GM18505 (cell line): ENCODE data around the gene CD72.

Experiments
- ATAC-seq: cut with Tn5 transposase; IDR thresholded peaks from one replicate; pipeline ENCODE4 v1.9.1; 2021; ENCODE audit not compliant: unreplicated experiment
- POLR2A ChIP-seq: IDR thresholded peaks from 4 replicates; pipeline ENCODE4 v1.6.1; 2011; ENCODE audit warnings: borderline replicate concordance; ENCODE audit not compliant: insufficient read depth, insufficient read length; ENCODE audit errors: extremely low read depth

The CD72 gene, protein sequence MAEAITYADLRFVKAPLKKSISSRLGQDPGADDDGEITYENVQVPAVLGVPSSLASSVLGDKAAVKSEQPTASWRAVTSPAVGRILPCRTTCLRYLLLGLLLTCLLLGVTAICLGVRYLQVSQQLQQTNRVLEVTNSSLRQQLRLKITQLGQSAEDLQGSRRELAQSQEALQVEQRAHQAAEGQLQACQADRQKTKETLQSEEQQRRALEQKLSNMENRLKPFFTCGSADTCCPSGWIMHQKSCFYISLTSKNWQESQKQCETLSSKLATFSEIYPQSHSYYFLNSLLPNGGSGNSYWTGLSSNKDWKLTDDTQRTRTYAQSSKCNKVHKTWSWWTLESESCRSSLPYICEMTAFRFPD

DNA sequence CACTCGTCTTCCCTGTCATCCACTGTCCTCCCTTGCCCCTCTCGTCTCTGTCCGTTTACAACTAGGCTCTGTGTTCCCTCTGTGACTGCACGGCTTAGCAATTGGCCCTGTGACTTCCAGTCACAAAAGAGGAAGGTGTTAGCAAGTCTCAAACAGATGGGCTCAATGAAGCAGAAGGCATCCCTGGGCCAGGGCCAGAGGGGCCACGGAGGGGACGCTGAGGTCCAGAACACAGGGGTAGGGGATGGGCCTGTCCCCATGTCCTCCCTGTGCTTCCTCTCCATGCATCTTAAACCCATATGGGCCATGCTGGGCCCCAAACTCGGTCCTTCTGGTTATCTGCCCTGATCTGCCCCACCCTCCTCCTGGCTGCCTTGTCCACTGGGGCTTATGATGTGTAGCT lies at the start of gene CD72:
Gene CD72, minus strand, starts transcription at position 89 of the 403 bp plus-strand sequence. CDS start 110 bp downstream, outside the sequence.
- peak; percentile 46 for TF ChIP-seq POLR2A
- ATAC-seq, result no peak

DNA sequence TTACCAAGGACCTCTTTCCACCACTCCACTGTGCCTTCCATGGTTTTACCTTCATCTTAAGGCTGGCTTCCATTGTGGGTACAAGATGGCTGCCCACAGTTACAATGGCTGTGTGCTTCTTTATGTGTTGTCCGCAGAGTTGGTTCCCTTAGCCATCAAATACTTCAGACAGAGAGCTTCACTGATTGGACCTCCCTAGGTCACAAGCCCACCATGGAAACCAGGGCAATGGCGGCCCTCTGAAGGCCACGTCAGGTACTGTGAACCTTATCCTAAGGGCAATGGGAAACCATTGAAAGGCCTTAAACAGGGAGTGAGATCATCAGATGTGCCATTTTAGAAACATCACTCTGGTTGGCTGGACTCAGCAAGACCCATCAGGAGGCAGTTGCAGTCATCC lies 49.7 kb upstream of the CD72 start:
- no peak for ATAC-seq
- TF ChIP-seq POLR2A, result no peak

DNA sequence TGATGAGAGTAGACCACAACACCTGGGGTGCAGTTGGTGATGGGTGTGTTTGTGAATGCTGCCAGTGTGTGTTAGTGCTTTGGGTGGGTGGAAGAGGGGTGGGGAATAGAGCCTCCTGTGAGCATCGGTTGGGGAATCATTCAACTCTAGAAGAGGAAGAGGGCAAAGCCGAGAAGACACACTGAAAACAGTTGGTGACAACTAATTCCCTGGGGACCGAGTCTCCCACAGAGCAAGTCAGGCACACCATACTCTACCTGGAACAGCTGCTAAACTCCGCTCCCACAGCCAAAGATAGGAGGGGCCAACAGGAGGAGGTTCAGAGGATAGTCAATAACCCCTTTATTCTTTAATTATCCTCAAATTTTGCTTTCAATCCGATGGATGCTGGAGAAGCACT lies 48.3 kb upstream of the CD72 start:
- TF ChIP-seq POLR2A, result no peak
- ATAC-seq, result no peak

DNA sequence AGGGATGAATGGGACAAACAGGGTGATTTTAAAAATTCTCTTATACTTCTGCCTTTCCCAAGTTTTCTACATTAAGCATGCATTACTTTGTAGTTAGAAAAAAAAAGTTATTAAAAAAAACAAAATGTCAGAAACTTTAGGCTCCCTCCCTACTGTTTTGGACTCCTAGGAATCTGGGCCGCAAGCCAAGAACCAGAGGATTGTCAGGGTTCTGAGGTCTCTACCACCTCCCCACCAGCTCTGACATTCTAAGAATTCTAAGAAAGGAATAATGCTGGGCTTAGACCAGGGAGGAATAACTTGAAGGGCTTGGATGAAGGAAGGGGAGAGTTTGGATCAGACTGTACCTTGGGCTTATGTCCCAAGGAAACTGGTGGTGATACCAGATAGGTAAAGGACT lies 47.8 kb upstream of the CD72 start:
- no peak for TF ChIP-seq POLR2A
- ATAC-seq, result no peak

DNA sequence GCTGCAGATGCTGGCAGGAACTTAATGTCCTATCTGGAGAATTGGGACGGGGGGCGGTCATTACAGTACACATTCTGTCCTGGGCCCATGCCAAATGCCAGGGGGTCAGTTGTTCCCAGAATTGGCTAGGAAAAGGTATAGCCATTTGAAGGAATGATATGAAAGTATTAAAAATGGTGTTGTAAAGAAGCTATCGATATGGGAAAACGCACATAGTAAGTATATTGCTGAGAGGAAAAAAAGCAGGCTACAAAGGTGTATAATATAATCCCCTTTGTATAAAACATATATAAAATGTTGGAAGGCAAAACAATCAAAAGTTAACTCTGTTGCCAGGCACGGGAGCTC lies 47.2 kb upstream of the CD72 start:
- TF ChIP-seq POLR2A, result no peak
- ATAC-seq, result no peak

DNA sequence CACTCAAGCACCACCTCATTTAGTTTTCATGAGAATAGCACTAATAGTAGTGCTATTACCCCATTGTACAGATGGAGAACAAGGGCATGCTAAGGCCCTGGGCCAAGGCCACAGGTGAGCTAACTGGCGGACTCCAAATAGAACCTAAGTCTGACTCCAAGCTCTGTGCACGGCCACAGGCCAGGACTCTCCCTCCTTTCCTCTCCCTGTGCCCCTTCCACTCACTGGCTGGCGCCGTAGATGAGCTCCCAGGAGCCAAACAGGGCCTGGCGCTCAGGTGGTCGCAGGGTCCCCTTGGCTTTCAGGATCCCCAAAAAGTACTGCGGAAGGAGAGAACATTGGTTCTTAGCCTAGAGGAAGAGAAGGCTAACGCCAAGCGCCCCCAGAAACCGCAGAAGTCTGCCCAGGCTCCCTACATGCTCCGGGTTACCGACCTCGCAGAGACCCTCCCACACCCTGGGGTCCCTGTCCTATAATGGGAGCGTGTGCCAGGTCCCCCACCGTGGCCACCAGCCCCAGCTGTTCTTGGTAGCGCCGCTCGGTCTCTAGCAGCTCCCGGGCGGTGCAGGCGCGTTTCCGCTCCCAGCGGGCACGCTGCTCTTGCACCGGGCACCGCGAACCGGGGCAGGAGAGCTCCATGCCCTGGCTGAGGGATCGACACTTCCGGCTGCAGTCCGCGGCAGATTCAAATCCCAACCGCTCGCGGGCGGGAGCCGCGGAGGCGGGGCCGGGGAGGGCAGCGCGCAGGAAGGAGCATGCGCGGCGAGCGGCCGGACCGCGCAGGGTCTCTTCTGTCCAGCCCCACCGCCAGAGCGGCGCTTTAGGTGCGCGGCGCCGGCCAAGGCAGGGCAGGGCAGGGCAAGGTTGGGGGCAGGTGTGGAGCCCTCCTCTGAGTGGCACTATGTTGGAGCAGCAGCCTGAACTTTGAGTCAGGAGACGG lies 46.6 kb upstream of the CD72 start, which contains the start of gene ARHGEF39:
Gene ARHGEF39, minus strand, starts transcription at position 665 of the 940 bp plus-strand sequence. Its CDS starts 26 bp downstream, at position 639.
- TF ChIP-seq POLR2A, result peak; percentile 68
- ATAC-seq, result peak; percentile 67

DNA sequence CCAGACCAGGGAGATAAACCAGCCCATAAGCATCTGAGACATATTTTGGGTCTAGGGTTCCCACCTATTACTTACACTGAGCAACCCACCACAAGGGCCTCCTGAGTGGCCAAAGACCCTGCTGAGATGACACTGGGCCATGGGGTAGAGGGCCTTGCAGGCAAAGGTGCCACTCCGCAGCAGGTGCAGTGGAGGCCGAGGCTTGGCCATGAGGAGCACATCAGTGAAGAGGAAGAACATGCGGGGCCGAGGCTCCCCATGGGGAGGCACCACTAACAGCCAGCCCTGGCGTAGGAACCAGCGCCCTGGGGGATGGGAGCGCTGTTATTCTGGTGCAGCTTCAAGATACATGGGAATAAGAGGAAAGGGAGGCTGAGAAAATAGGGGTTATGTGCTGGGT lies 44.2 kb upstream of the CD72 start:
- no peak for TF ChIP-seq POLR2A
- ATAC-seq, result no peak

DNA sequence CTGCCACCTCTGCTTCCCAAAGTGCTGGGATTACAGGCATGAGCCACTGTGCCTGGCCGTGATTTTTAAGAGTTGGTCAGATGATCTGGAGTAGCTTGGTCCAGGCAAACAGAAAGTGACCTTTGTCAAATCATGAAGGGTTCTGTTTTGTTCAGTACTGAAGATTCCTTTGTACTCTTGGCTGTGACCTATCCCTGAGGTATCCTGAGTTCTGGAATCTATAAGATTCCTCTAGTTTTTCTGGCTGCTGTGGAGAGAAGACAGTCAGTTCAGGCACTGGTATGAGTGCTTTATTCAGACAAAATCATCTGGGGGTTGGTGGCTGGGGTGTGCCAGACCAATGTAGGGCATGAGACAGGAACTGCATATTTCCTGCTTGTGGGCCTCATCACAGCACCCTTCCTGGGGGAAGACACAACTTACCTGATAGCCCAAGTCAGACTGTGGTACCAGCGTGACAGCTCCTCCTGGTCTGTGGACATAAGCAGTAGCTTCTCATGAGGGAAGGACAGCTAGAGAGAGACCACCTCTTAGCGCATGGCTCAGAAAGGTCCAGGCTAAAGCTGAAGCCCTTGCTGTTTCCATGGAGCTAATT lies 43.6 kb upstream of the CD72 start:
- ATAC-seq, result no peak
- peak; percentile 32 for TF ChIP-seq POLR2A

DNA sequence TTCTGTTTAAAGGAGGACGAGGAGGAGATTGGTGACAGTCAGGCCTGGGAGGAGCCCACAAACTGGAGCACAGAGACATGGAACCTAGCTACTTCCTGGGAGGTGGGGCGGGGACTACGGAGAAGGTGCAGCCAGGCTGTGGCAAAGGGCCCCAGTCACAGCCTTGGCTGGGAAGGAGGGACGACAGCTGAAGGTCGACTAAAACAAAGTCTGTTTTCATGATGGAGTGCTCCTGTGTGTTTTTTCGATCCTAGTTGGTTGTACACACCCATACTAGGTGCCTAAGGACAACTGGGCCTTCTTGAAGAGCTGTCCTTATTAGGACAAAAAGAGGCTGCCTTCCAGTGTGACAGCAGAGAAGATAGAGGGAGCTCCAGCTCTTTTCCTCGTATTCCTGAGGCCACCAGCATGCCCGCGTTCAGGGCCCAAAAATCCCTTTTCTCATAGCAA lies 42.8 kb upstream of the CD72 start:
- ATAC-seq, result no peak
- TF ChIP-seq POLR2A, result no peak

DNA sequence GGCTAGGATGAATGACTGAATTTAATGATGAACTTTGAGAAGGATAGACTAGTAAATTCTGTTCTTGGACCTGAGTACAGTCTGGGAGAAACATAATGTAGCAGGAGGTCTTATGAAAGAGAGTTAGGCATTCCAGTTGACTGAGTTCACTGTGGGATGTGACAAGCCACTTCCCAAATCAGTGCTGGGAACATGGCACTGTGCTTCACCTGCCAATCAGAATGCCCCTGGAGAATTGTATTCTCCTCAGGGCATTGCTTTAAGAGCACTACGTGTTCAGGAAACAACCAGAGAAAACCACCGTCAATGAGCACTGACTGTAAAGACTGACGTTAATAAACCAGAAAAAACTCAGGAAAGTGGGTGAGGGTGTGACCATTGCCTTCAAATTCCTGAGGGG lies 41.1 kb upstream of the CD72 start:
- no peak for TF ChIP-seq POLR2A
- ATAC-seq, result no peak

DNA sequence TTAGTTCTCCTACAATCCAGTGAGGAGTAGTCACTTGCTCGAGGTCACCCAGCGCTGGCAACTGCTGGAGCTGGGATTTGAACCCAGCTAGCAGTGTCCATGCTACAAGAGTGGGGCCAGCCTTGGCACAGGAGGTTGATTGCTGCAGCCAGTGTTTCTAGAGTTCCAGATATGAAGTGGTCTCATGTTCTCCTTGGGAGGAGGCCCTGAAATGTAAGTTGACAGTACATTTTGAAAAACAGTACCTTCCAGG lies 40.7 kb upstream of the CD72 start:
- no peak for TF ChIP-seq POLR2A
- no peak for ATAC-seq

DNA sequence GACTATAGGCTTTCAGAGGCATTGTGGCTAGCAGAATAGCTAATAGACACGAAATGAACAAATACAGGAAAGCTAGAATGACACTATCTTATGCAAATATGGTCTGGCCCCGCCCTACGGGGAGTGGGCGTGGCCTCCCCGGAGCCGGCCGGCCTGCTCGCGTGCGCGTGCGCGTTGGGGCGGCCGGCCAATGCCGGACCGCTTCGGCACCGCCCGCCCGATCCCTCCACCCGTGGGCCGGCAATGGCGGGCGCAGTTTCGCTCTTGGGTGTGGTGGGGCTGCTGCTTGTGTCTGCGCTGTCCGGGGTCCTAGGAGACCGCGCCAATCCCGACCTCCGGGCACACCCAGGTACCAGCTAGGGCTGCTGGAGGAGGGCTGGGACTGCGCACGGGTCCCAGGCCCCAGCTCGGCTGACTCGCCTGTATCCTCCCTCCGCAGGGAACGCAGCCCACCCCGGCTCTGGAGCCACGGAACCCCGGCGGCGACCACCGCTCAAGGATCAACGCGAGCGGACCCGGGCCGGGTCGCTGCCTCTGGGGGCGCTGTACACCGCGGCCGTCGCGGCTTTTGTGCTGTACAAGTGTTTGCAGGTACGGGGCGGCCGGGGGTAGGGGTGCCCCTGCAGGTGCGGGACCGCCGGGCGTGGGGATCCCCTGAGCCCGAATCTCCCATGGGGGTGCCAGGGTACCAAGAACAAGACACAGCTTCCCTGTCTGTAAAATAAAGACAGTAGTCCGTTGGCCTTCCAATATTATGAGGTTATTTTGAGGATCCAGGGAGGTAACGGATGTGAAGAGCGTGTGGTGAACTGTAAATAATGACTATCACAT lies 40.1 kb upstream of the CD72 start, which contains the start of gene CCDC107:
Gene CCDC107, plus strand, starts transcription at position 156 of the 831 bp plus-strand sequence. Its CDS starts 88 bp downstream, at position 244.
- ATAC-seq, result peak; percentile 55
- TF ChIP-seq POLR2A, result peak; percentile 90
